Vagina (tissue), 2 donors: ENCODE results near the gene PCF11. TPM values are rescaled to one million over a fixed set of nuclear protein-coding genes. Genes with fewer than 3 reads are reported as not detected.

ENCODE experiments used
- DNase-seq, 2 donors: peaks; one replicate each; pipeline ENCODE4 v3.0.0-alpha.2; 2017; ENCODE audit errors: extremely low spot score in 2 of 2
- H3K27ac ChIP-seq: fragments of 200-600 bp; sonication (generic); one replicate; pipeline ENCODE4 v1.5.1; 2019
- H3K27me3 ChIP-seq: fragments of 200-600 bp; sonication (generic); one replicate; pipeline ENCODE4 v1.5.1; 2019
- H3K36me3 ChIP-seq, 2 donors: fragments of 200-600 bp; sonication (generic); one replicate each; pipeline ENCODE4 v1.5.1; 2017 to 2019
- H3K4me1 ChIP-seq: fragments of 200-600 bp; sonication (generic); one replicate; pipeline ENCODE4 v1.5.1; 2019
- H3K4me3 ChIP-seq, 2 donors: fragments of 200-600 bp; sonication (generic); 1 replicate in 1 of 2; 2 replicates in 1 of 2; pipeline ENCODE4 v1.5.1; 2016 to 2019
- H3K9me3 ChIP-seq: fragments of 200-600 bp; sonication (generic); one replicate; pipeline ENCODE4 v1.5.1; 2019
- POLR2A ChIP-seq, 2 donors: fragments of 450-650 bp; IDR thresholded peaks; one replicate each; pipeline ENCODE4 v1.6.1; 2017; ENCODE audit warnings: antibody characterized with exemption in 2 of 2, mild to moderate bottlenecking in 2 of 2, moderate library complexity in 2 of 2
- POLR2AphosphoS5 ChIP-seq, 2 donors: sonication (generic); formaldehyde crosslinking; IDR thresholded peaks; one replicate each; pipeline ENCODE4 v1.9.0; 2017; ENCODE audit warnings: antibody characterized with exemption in 2 of 2, mild to moderate bottlenecking in 2 of 2, low read depth in 1 of 2; ENCODE audit not compliant: insufficient read depth in 1 of 2
- intact Hi-C: fragments of 100-400 bp; cut with DNase I; formaldehyde crosslinking; loops from one replicate; pipeline ENCODE4 v1.15.1; 2023
- small RNA-seq: library from RNA; depleted of rRNA; stranded (forward); fragments of <200 nt; gene quantifications from one replicate; pipeline ENCODE3, GENCODE V24; 2016
- total RNA-seq: library from RNA; depleted of rRNA; stranded (reverse); fragments of >200 nt; gene quantifications from one replicate; pipeline ENCODE4 v1.2.3, GENCODE V29; 2016
- TF ChIP-seq, protein P1 (sequence below), 3 experiments: fragments of 450-650 bp in 2 of 3; fragments of 200-600 bp in 1 of 3; sonication (generic) in 1 of 3; IDR thresholded peaks; one replicate each; pipeline ENCODE4 v1.5.1; 2017 to 2019; ENCODE audit warnings: antibody characterized with exemption in 3 of 3, mild to moderate bottlenecking in 2 of 3, moderate library complexity in 2 of 3

Gene PCF11
- total RNA-seq, 1 donor from 2014 or later, result 102 TPM

DNA sequence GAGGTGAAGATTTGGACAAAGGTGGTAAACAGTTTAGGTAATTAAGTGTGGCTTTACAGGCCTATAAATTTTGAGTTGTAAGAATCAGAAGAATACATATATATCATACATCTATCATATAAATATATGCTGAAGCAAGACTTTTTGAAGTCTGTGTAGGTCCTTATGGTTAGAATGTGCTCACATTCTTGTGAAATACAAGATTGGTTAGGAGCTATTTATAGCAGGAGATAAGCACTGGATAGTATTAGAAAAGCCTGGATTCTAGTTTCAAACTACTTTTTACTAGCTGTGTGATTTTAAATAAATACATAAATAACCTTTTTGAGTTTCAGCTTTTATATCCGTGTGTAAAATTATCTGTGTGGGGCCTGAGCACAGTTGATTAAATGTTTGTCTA is 78.9 kb downstream of the PCF11 start:
- TF ChIP-seq, protein P1, sequence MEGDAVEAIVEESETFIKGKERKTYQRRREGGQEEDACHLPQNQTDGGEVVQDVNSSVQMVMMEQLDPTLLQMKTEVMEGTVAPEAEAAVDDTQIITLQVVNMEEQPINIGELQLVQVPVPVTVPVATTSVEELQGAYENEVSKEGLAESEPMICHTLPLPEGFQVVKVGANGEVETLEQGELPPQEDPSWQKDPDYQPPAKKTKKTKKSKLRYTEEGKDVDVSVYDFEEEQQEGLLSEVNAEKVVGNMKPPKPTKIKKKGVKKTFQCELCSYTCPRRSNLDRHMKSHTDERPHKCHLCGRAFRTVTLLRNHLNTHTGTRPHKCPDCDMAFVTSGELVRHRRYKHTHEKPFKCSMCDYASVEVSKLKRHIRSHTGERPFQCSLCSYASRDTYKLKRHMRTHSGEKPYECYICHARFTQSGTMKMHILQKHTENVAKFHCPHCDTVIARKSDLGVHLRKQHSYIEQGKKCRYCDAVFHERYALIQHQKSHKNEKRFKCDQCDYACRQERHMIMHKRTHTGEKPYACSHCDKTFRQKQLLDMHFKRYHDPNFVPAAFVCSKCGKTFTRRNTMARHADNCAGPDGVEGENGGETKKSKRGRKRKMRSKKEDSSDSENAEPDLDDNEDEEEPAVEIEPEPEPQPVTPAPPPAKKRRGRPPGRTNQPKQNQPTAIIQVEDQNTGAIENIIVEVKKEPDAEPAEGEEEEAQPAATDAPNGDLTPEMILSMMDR (IDR thresholded peaks at IDR 0.05), result no peak
- TF ChIP-seq POLR2A (IDR thresholded peaks at IDR 0.05) (no peak), POLR2AphosphoS5 (IDR thresholded peaks at IDR 0.05; ENCODE audit: insufficient read depth in 1 of 2, low read depth in 1 of 2) (no peak)
- no peak overlapping the region for H3K27ac ChIP-seq
- intact Hi-C loops, result no loop called here

More for the DNA sequence above, 78.9 kb downstream of the PCF11 start:
- Histone ChIP-seq H3K9me3 (no peaks in the 10 kb centered on the region), H3K4me1 (no peaks in the 10 kb centered on the region), H3K36me3 (no peaks in the 10 kb centered on the region), H3K27me3 (no peaks in the 10 kb centered on the region), H3K4me3 (no peak overlapping the region)
- DNase-seq, result no peak

Small RNA genes within 50 kb of the gene (small RNA-seq; reads per million reads assigned to genes)
- gene AP000873.5, result not detected

Other genes with a start within 250 kb of the PCF11 start
- 10.8 TPM for gene RAB30, start 85.2 kb upstream of the PCF11 start, total RNA-seq
- gene ANKRD42, start 36.6 kb downstream of the PCF11 start, total RNA-seq, result 10.3 TPM
- gene CCDC90B, start 129.2 kb downstream of the PCF11 start, total RNA-seq, result 37.6 TPM